Liver (tissue), 9 donors: ENCODE measurements around the gene RGS2. TPM values are rescaled to one million over a fixed set of nuclear protein-coding genes. Genes with fewer than 3 reads are reported as not detected.

Source experiments
- DNase-seq: peaks from one replicate; pipeline ENCODE4 v3.0.0-alpha.2; 2017; ENCODE audit warnings: low spot score
- H3K27ac ChIP-seq, 2 donors: one replicate each; pipeline ENCODE4 v1.7.0; 2013; ENCODE audit warnings: inconsistent platforms in 2 of 2, low read length in 2 of 2, control low read depth in 1 of 2, low read depth in 1 of 2, mild to moderate bottlenecking in 1 of 2
- H3K27me3 ChIP-seq, 4 donors: one replicate each; pipeline versions ENCODE4 v1.6.1 to v1.7.0; 2013; ENCODE audit warnings: low read length in 3 of 4, inconsistent platforms in 1 of 4, mild to moderate bottlenecking in 1 of 4, moderate library complexity in 1 of 4; ENCODE audit not compliant: control insufficient read depth in 4 of 4, insufficient read depth in 4 of 4
- H3K36me3 ChIP-seq, 4 donors: one replicate each; pipeline versions ENCODE4 v1.6.1 to v1.7.0; 2013; ENCODE audit warnings: low read length in 3 of 4, mild to moderate bottlenecking in 3 of 4, low read depth in 1 of 4, moderate library complexity in 1 of 4; ENCODE audit not compliant: control insufficient read depth in 4 of 4, insufficient read depth in 3 of 4
- H3K4me1 ChIP-seq, 4 donors: one replicate each; pipeline versions ENCODE4 v1.6.1 to v1.7.0; 2013; ENCODE audit warnings: low read length in 3 of 4, mild to moderate bottlenecking in 3 of 4, moderate library complexity in 1 of 4; ENCODE audit not compliant: control insufficient read depth in 4 of 4, insufficient read depth in 4 of 4
- H3K4me3 ChIP-seq, 3 donors: one replicate each; pipeline versions ENCODE4 v1.6.1 to v1.7.0; 2013; ENCODE audit warnings: low read length in 3 of 3, control low read depth in 1 of 3, low read depth in 1 of 3, mild to moderate bottlenecking in 1 of 3
- H3K9ac ChIP-seq, 2 donors: one replicate each; pipeline ENCODE4 v1.7.0; 2013; ENCODE audit warnings: low read length in 2 of 2, mild to moderate bottlenecking in 2 of 2, moderate library complexity in 2 of 2, control low read depth in 1 of 2, low read depth in 1 of 2
- H3K9me3 ChIP-seq, 4 donors: one replicate each; pipeline versions ENCODE4 v1.6.1 to v1.7.0; 2013; ENCODE audit warnings: low read length in 3 of 4; ENCODE audit not compliant: control insufficient read depth in 4 of 4
- ATF3 ChIP-seq: IDR thresholded peaks from 2 replicates; pipeline ENCODE4 v1.6.1; 2016; ENCODE audit warnings: antibody characterized with exemption
- CTCF ChIP-seq: fragments of 150-350 bp; IDR thresholded peaks from 2 replicates; pipeline ENCODE4 v1.5.1; 2017; ENCODE audit warnings: improper control_type of control experiment, low read depth, low read length; ENCODE audit not compliant: missing input control
- EGR1 ChIP-seq, 2 donors: IDR thresholded peaks; 2 replicates each; pipeline ENCODE4 v1.6.1; 2016 to 2018; ENCODE audit warnings: antibody characterized with exemption in 2 of 2, low read depth in 2 of 2
- FOXA1 ChIP-seq: IDR thresholded peaks from 2 replicates; pipeline ENCODE4 v1.6.1; 2016; ENCODE audit warnings: antibody characterized with exemption
- FOXA2 ChIP-seq: IDR thresholded peaks from 2 replicates; pipeline ENCODE4 v1.6.1; 2016; ENCODE audit warnings: antibody characterized with exemption
- GABPA ChIP-seq, 2 donors: IDR thresholded peaks in 1 of 2; conservative IDR thresholded peaks in 1 of 2; 2 replicates each; pipeline ENCODE4 v1.6.1; 2016; ENCODE audit warnings: antibody characterized with exemption in 2 of 2, mild to moderate bottlenecking in 1 of 2, moderate library complexity in 1 of 2
- HNF4A ChIP-seq, 2 donors: conservative IDR thresholded peaks; 2 replicates each; pipeline ENCODE4 v1.6.1; 2016; ENCODE audit warnings: antibody characterized with exemption in 2 of 2, mild to moderate bottlenecking in 2 of 2
- HNF4G ChIP-seq: IDR thresholded peaks from 2 replicates; pipeline ENCODE4 v1.6.1; 2016; ENCODE audit warnings: antibody characterized with exemption
- JUND ChIP-seq, 2 donors: IDR thresholded peaks; 2 replicates each; pipeline ENCODE4 v1.6.1; 2016; ENCODE audit warnings: antibody characterized with exemption in 2 of 2
- MAX ChIP-seq: IDR thresholded peaks from 2 replicates; pipeline ENCODE4 v1.6.1; 2016; ENCODE audit warnings: antibody characterized with exemption
- NR2F2 ChIP-seq: IDR thresholded peaks from 2 replicates; pipeline ENCODE4 v1.6.1; 2016; ENCODE audit warnings: antibody characterized with exemption
- RAD21 ChIP-seq, 2 donors: IDR thresholded peaks; 2 replicates each; pipeline ENCODE4 v1.6.1; 2016; ENCODE audit warnings: antibody characterized with exemption in 2 of 2, mild to moderate bottlenecking in 2 of 2
- REST ChIP-seq: IDR thresholded peaks from 2 replicates; pipeline ENCODE4 v1.6.1; 2016; ENCODE audit warnings: antibody characterized with exemption, mild to moderate bottlenecking
- RXRA ChIP-seq, 2 donors: IDR thresholded peaks; 2 replicates each; pipeline ENCODE4 v1.6.1; 2017 to 2018; ENCODE audit warnings: antibody characterized with exemption in 2 of 2, mild to moderate bottlenecking in 1 of 2
- SP1 ChIP-seq: IDR thresholded peaks from 2 replicates; pipeline ENCODE4 v1.6.1; 2018; ENCODE audit warnings: antibody characterized with exemption, mild to moderate bottlenecking
- TAF1 ChIP-seq: conservative IDR thresholded peaks from 2 replicates; pipeline ENCODE4 v1.6.1; 2016; ENCODE audit warnings: antibody characterized with exemption, mild to moderate bottlenecking
- YY1 ChIP-seq: IDR thresholded peaks from 2 replicates; pipeline ENCODE4 v1.6.1; 2016; ENCODE audit warnings: antibody characterized with exemption, mild to moderate bottlenecking
- ZBTB33 ChIP-seq: IDR thresholded peaks from 2 replicates; pipeline ENCODE4 v1.6.1; 2016; ENCODE audit warnings: antibody characterized with exemption
- WGBS: extraction: QIAGEN DNeasy Blood & Tissue Kit; methylation state at CpG from one replicate; pipeline ENCODE4 v1.1.7; 2013; 5-methylcytosine and 5-hydroxymethylcytosine counted together
- polyA plus RNA-seq, 2 donors: library from polyadenylated mRNA; stranded (reverse) in 1 of 2; unstranded in 1 of 2; fragments of 200-250 nt in 1 of 2; fragments of >200 nt in 1 of 2; fragmentation: Nextera tagmentation in 1 of 2; extraction: Ambion mirVana in 1 of 2; gene quantifications; one replicate each; pipeline versions ENCODE4 v1.2.1 to v1.2.3, GENCODE V29; 2013 to 2015
- total RNA-seq, 2 donors: library from RNA; depleted of rRNA; stranded (reverse); fragments of >200 nt; gene quantifications; one replicate each; pipeline ENCODE4 v1.2.3, GENCODE V29; 2014
- donor health status: healthy.
- donor health status: healthy.
- donor health status: healthy.
- donor health status: healthy.
- donor health status: healthy.

The RGS2 gene
- total and polyA plus RNA-seq, 4 donors: 2.6 to 10.0 (median 4.4) TPM

- no peak for TF ChIP-seq FOXA1
- TF ChIP-seq ZBTB33: no peak
- TF ChIP-seq NR2F2: no peak
- no peak for TF ChIP-seq RXRA (IDR thresholded peaks at IDR 0.05)
- no peak for TF ChIP-seq REST
- no peak for TF ChIP-seq SP1
- TF ChIP-seq FOXA2: no peak
- no peak for TF ChIP-seq RAD21 (IDR thresholded peaks at IDR 0.05)
- TF ChIP-seq HNF4A (conservative IDR thresholded peaks at IDR 0.05): no peak
- TF ChIP-seq YY1: no peak
- TF ChIP-seq CTCF: no peak
- no peak for TF ChIP-seq TAF1
- TF ChIP-seq EGR1 (IDR thresholded peaks at IDR 0.05; ENCODE audit: low read depth in 2 of 2): no peak
- TF ChIP-seq JUND (IDR thresholded peaks at IDR 0.05): no peak
- no peak for TF ChIP-seq MAX
- no peak for TF ChIP-seq HNF4G
- TF ChIP-seq GABPA (IDR thresholded peaks at IDR 0.05 in 1 of 2, conservative IDR thresholded peaks at IDR 0.05 in 1 of 2): no peak
- no peak for TF ChIP-seq ATF3
- WGBS: 58% methylated on average over 2 of the region's 2 CpGs
Observed at GRCh38 chr1:192775631-192776030, 33.2 kb upstream of the RGS2 start.

GRCh38 chr1:192776206-192776605 lies 32.6 kb upstream of the RGS2 start:
- no peaks in the 10 kb centered on the region for H3K27me3 ChIP-seq
- 73% methylated on average over 4 of the region's 4 CpGs for WGBS
- no peak for DNase-seq
- H3K27ac ChIP-seq: no peak overlapping the region
- no peak for TF ChIP-seq GABPA (IDR thresholded peaks at IDR 0.05 in 1 of 2, conservative IDR thresholded peaks at IDR 0.05 in 1 of 2)
- no peak for TF ChIP-seq RXRA (IDR thresholded peaks at IDR 0.05)
- no peak for TF ChIP-seq FOXA2
- no peak for TF ChIP-seq YY1
- TF ChIP-seq HNF4A (conservative IDR thresholded peaks at IDR 0.05): no peak
- no peak for TF ChIP-seq ZBTB33
- no peak for TF ChIP-seq JUND (IDR thresholded peaks at IDR 0.05)
- no peak for TF ChIP-seq EGR1 (IDR thresholded peaks at IDR 0.05; ENCODE audit: low read depth in 2 of 2)
- no peak for TF ChIP-seq SP1
- TF ChIP-seq CTCF: no peak
- no peak for TF ChIP-seq MAX
- TF ChIP-seq HNF4G: no peak
- TF ChIP-seq TAF1: no peak
- no peaks in the 10 kb centered on the region for H3K9me3 ChIP-seq
- H3K4me3 ChIP-seq: no peak overlapping the region
- no peaks in the 10 kb centered on the region for H3K36me3 ChIP-seq
- no peak overlapping the region for H3K9ac ChIP-seq
- H3K4me1 ChIP-seq: no peaks in the 10 kb centered on the region

More at GRCh38 chr1:192775631-192776030, 33.2 kb upstream of the RGS2 start:
- Histone ChIP-seq H3K9ac (no peak overlapping the region), H3K27me3 (no peaks in the 10 kb centered on the region), H3K4me3 (no peak overlapping the region), H3K36me3 (no peaks in the 10 kb centered on the region), H3K9me3 (no peaks in the 10 kb centered on the region), H3K27ac (no peak overlapping the region), H3K4me1 (no peaks in the 10 kb centered on the region)
- no peak for DNase-seq
